ENCODE results near the gene ARFGAP1.

ARFGAP1 gene

GRCh38 chr20:63276956-63277355 is 4.3 kb downstream of the ARFGAP1 start:
- in situ Hi-C loops (cut with MboI; ENCODE audit: low sequenced_read_pairs): no loop called here

GRCh38 chr20:63277466-63278272 is 5.1 kb downstream of the ARFGAP1 start:
- in situ Hi-C loops (cut with MboI; ENCODE audit: low sequenced_read_pairs): no loop called here

GRCh38 chr20:63278661-63279060 is 6.0 kb downstream of the ARFGAP1 start:
- in situ Hi-C loops (cut with MboI; ENCODE audit: low sequenced_read_pairs): no loop called here

GRCh38 chr20:63279931-63280330 is 7.3 kb downstream of the ARFGAP1 start:
- in situ Hi-C loops (cut with MboI; ENCODE audit: low sequenced_read_pairs): no loop called here

GRCh38 chr20:63280371-63280770 is 7.8 kb downstream of the ARFGAP1 start:
- in situ Hi-C loops (cut with MboI; ENCODE audit: low sequenced_read_pairs): no loop called here

GRCh38 chr20:63280929-63281545 is 8.4 kb downstream of the ARFGAP1 start:
- in situ Hi-C loops (cut with MboI; ENCODE audit: low sequenced_read_pairs): no loop called here

GRCh38 chr20:63281742-63282665 is 9.4 kb downstream of the ARFGAP1 start:
- in situ Hi-C loops (cut with MboI; ENCODE audit: low sequenced_read_pairs): no loop called here

- in situ Hi-C loops (cut with MboI; ENCODE audit: low sequenced_read_pairs): no loop called here
These were observed 10.3 kb downstream of the ARFGAP1 start for GRCh38 chr20:63282946-63283345.

GRCh38 chr20:63283397-63284082 is 10.9 kb downstream of the ARFGAP1 start:
- in situ Hi-C loops (cut with MboI; ENCODE audit: low sequenced_read_pairs): no loop called here

GRCh38 chr20:63284083-63284440 is 11.4 kb downstream of the ARFGAP1 start:
- in situ Hi-C loops (cut with MboI; ENCODE audit: low sequenced_read_pairs): no loop called here

GRCh38 chr20:63284544-63284949 is 11.9 kb downstream of the ARFGAP1 start:
- in situ Hi-C loops (cut with MboI; ENCODE audit: low sequenced_read_pairs): no loop called here

GRCh38 chr20:63284981-63285524 is 12.4 kb downstream of the ARFGAP1 start:
- in situ Hi-C loops (cut with MboI; ENCODE audit: low sequenced_read_pairs): no loop called here

- in situ Hi-C loops (cut with MboI; ENCODE audit: low sequenced_read_pairs): no loop called here
These were observed 13.3 kb downstream of the ARFGAP1 start for GRCh38 chr20:63285636-63286615.

GRCh38 chr20:63286781-63287696 is 14.4 kb downstream of the ARFGAP1 start:
- in situ Hi-C loops (cut with MboI; ENCODE audit: low sequenced_read_pairs): no loop called here

GRCh38 chr20:63287697-63288580 is 15.3 kb downstream of the ARFGAP1 start:
- in situ Hi-C loops (cut with MboI; ENCODE audit: low sequenced_read_pairs): no loop called here

GRCh38 chr20:63288581-63289251 is 16.1 kb downstream of the ARFGAP1 start:
- in situ Hi-C loops (cut with MboI; ENCODE audit: low sequenced_read_pairs): no loop called here
